Liver (tissue), 9 donors: Measurements from ENCODE around the gene LRRC9. TPM values are rescaled to one million over a fixed set of nuclear protein-coding genes. Genes with fewer than 3 reads are reported as not detected.
"Not testable (repeated sequence)": the region's sequence is repeated elsewhere in the genome, so short reads cannot be mapped to it uniquely, and the experiment has no call there.

Experiments used
- DNase-seq: peaks from one replicate; pipeline ENCODE4 v3.0.0-alpha.2; 2017; ENCODE audit warnings: low spot score
- H3K27ac ChIP-seq, 2 donors: one replicate each; pipeline ENCODE4 v1.7.0; 2013; ENCODE audit warnings: inconsistent platforms in 2 of 2, low read length in 2 of 2, control low read depth in 1 of 2, low read depth in 1 of 2, mild to moderate bottlenecking in 1 of 2
- H3K27me3 ChIP-seq, 4 donors: one replicate each; pipeline versions ENCODE4 v1.6.1 to v1.7.0; 2013; ENCODE audit warnings: low read length in 3 of 4, inconsistent platforms in 1 of 4, mild to moderate bottlenecking in 1 of 4, moderate library complexity in 1 of 4; ENCODE audit not compliant: control insufficient read depth in 4 of 4, insufficient read depth in 4 of 4
- H3K36me3 ChIP-seq, 4 donors: one replicate each; pipeline versions ENCODE4 v1.6.1 to v1.7.0; 2013; ENCODE audit warnings: low read length in 3 of 4, mild to moderate bottlenecking in 3 of 4, low read depth in 1 of 4, moderate library complexity in 1 of 4; ENCODE audit not compliant: control insufficient read depth in 4 of 4, insufficient read depth in 3 of 4
- H3K4me1 ChIP-seq, 4 donors: one replicate each; pipeline versions ENCODE4 v1.6.1 to v1.7.0; 2013; ENCODE audit warnings: low read length in 3 of 4, mild to moderate bottlenecking in 3 of 4, moderate library complexity in 1 of 4; ENCODE audit not compliant: control insufficient read depth in 4 of 4, insufficient read depth in 4 of 4
- H3K4me3 ChIP-seq, 3 donors: one replicate each; pipeline versions ENCODE4 v1.6.1 to v1.7.0; 2013; ENCODE audit warnings: low read length in 3 of 3, control low read depth in 1 of 3, low read depth in 1 of 3, mild to moderate bottlenecking in 1 of 3
- H3K9ac ChIP-seq, 2 donors: one replicate each; pipeline ENCODE4 v1.7.0; 2013; ENCODE audit warnings: low read length in 2 of 2, mild to moderate bottlenecking in 2 of 2, moderate library complexity in 2 of 2, control low read depth in 1 of 2, low read depth in 1 of 2
- H3K9me3 ChIP-seq, 4 donors: one replicate each; pipeline versions ENCODE4 v1.6.1 to v1.7.0; 2013; ENCODE audit warnings: low read length in 3 of 4; ENCODE audit not compliant: control insufficient read depth in 4 of 4
- EGR1 ChIP-seq, 2 donors: IDR thresholded peaks; 2 replicates each; pipeline ENCODE4 v1.6.1; 2016 to 2018; ENCODE audit warnings: antibody characterized with exemption in 2 of 2, low read depth in 2 of 2
- FOXA1 ChIP-seq: IDR thresholded peaks from 2 replicates; pipeline ENCODE4 v1.6.1; 2016; ENCODE audit warnings: antibody characterized with exemption
- GABPA ChIP-seq, 2 donors: IDR thresholded peaks in 1 of 2; conservative IDR thresholded peaks in 1 of 2; 2 replicates each; pipeline ENCODE4 v1.6.1; 2016; ENCODE audit warnings: antibody characterized with exemption in 2 of 2, mild to moderate bottlenecking in 1 of 2, moderate library complexity in 1 of 2
- HNF4A ChIP-seq, 2 donors: conservative IDR thresholded peaks; 2 replicates each; pipeline ENCODE4 v1.6.1; 2016; ENCODE audit warnings: antibody characterized with exemption in 2 of 2, mild to moderate bottlenecking in 2 of 2
- JUND ChIP-seq, 2 donors: IDR thresholded peaks; 2 replicates each; pipeline ENCODE4 v1.6.1; 2016; ENCODE audit warnings: antibody characterized with exemption in 2 of 2
- MAX ChIP-seq: IDR thresholded peaks from 2 replicates; pipeline ENCODE4 v1.6.1; 2016; ENCODE audit warnings: antibody characterized with exemption
- NR2F2 ChIP-seq: IDR thresholded peaks from 2 replicates; pipeline ENCODE4 v1.6.1; 2016; ENCODE audit warnings: antibody characterized with exemption
- RAD21 ChIP-seq, 2 donors: IDR thresholded peaks; 2 replicates each; pipeline ENCODE4 v1.6.1; 2016; ENCODE audit warnings: antibody characterized with exemption in 2 of 2, mild to moderate bottlenecking in 2 of 2
- SP1 ChIP-seq: IDR thresholded peaks from 2 replicates; pipeline ENCODE4 v1.6.1; 2018; ENCODE audit warnings: antibody characterized with exemption, mild to moderate bottlenecking
- TAF1 ChIP-seq: conservative IDR thresholded peaks from 2 replicates; pipeline ENCODE4 v1.6.1; 2016; ENCODE audit warnings: antibody characterized with exemption, mild to moderate bottlenecking
- WGBS: extraction: QIAGEN DNeasy Blood & Tissue Kit; methylation state at CpG from one replicate; pipeline ENCODE4 v1.1.7; 2013; 5-methylcytosine and 5-hydroxymethylcytosine counted together
- polyA plus RNA-seq, 2 donors: library from polyadenylated mRNA; stranded (reverse) in 1 of 2; unstranded in 1 of 2; fragments of 200-250 nt in 1 of 2; fragments of >200 nt in 1 of 2; fragmentation: Nextera tagmentation in 1 of 2; extraction: Ambion mirVana in 1 of 2; gene quantifications; one replicate each; pipeline versions ENCODE4 v1.2.1 to v1.2.3, GENCODE V29; 2013 to 2015
- total RNA-seq, 2 donors: library from RNA; depleted of rRNA; stranded (reverse); fragments of >200 nt; gene quantifications; one replicate each; pipeline ENCODE4 v1.2.3, GENCODE V29; 2014
- TF ChIP-seq, protein P1 (sequence below): IDR thresholded peaks from 2 replicates; pipeline ENCODE4 v1.6.1; 2016; ENCODE audit warnings: antibody characterized with exemption, mild to moderate bottlenecking
- TF ChIP-seq, protein P2 (sequence below): IDR thresholded peaks from 2 replicates; pipeline ENCODE4 v1.6.1; 2016; ENCODE audit warnings: antibody characterized with exemption
- TF ChIP-seq, protein P3 (sequence below): IDR thresholded peaks from 2 replicates; pipeline ENCODE4 v1.6.1; 2016; ENCODE audit warnings: antibody characterized with exemption
- donor health status: healthy.
- donor health status: healthy.
- donor health status: healthy.
- donor health status: healthy.
- donor health status: healthy.

LRRC9 gene
- total and polyA plus RNA-seq, 4 donors: 0.14 to 0.32 TPM; not detected in 2

- TF ChIP-seq, protein P1, sequence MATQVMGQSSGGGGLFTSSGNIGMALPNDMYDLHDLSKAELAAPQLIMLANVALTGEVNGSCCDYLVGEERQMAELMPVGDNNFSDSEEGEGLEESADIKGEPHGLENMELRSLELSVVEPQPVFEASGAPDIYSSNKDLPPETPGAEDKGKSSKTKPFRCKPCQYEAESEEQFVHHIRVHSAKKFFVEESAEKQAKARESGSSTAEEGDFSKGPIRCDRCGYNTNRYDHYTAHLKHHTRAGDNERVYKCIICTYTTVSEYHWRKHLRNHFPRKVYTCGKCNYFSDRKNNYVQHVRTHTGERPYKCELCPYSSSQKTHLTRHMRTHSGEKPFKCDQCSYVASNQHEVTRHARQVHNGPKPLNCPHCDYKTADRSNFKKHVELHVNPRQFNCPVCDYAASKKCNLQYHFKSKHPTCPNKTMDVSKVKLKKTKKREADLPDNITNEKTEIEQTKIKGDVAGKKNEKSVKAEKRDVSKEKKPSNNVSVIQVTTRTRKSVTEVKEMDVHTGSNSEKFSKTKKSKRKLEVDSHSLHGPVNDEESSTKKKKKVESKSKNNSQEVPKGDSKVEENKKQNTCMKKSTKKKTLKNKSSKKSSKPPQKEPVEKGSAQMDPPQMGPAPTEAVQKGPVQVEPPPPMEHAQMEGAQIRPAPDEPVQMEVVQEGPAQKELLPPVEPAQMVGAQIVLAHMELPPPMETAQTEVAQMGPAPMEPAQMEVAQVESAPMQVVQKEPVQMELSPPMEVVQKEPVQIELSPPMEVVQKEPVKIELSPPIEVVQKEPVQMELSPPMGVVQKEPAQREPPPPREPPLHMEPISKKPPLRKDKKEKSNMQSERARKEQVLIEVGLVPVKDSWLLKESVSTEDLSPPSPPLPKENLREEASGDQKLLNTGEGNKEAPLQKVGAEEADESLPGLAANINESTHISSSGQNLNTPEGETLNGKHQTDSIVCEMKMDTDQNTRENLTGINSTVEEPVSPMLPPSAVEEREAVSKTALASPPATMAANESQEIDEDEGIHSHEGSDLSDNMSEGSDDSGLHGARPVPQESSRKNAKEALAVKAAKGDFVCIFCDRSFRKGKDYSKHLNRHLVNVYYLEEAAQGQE: no peak
- peak in 1 of 2 donors; percentile 14 for TF ChIP-seq RAD21 (IDR thresholded peaks at IDR 0.05)
- TF ChIP-seq GABPA (IDR thresholded peaks at IDR 0.05 in 1 of 2, conservative IDR thresholded peaks at IDR 0.05 in 1 of 2): no peak
Measured at GRCh38 chr14:60003991-60004390, 84.0 kb downstream of the LRRC9 start (continued).

DNA sequence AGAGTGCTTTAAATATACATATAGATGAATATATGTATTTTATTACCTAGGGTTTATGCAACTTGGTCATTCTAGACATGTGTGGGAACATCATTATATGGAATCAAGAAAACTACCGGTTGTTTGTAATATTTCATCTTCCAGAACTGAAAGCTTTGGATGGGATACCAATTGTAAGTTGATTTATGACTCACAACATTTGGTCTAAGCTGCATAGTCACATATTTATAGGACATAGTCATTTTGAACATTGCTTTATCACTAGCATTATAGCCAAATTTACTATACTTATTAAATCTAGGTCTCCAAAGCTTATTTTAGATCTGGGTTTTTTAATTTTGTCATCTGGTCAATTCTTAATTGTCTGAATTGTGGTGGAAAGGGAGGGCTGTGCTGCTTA is 88.1 kb downstream of the LRRC9 start:
- peaks cover under 1 to 7% (median 2%) of the 10 kb centered on the region in 4 donors for H3K4me1 ChIP-seq
- H3K27me3 ChIP-seq: no peaks in the 10 kb centered on the region
- WGBS: 92% methylated on average over 1 of the region's 1 CpG
- no peak overlapping the region for H3K27ac ChIP-seq
- DNase-seq: no peak
- H3K36me3 ChIP-seq: no peaks in the 10 kb centered on the region
- H3K9ac ChIP-seq: no peak overlapping the region
- no peaks in the 10 kb centered on the region for H3K9me3 ChIP-seq
- TF ChIP-seq MAX (no peak), EGR1 (IDR thresholded peaks at IDR 0.05; ENCODE audit: low read depth in 2 of 2) (no peak), FOXA1 (no peak), NR2F2 (no peak), HNF4A (conservative IDR thresholded peaks at IDR 0.05) (no peak), SP1 (no peak), TAF1 (no peak), JUND (IDR thresholded peaks at IDR 0.05) (no peak)
- TF ChIP-seq, protein P2, sequence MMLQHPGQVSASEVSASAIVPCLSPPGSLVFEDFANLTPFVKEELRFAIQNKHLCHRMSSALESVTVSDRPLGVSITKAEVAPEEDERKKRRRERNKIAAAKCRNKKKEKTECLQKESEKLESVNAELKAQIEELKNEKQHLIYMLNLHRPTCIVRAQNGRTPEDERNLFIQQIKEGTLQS: no peak
- TF ChIP-seq, protein P3, sequence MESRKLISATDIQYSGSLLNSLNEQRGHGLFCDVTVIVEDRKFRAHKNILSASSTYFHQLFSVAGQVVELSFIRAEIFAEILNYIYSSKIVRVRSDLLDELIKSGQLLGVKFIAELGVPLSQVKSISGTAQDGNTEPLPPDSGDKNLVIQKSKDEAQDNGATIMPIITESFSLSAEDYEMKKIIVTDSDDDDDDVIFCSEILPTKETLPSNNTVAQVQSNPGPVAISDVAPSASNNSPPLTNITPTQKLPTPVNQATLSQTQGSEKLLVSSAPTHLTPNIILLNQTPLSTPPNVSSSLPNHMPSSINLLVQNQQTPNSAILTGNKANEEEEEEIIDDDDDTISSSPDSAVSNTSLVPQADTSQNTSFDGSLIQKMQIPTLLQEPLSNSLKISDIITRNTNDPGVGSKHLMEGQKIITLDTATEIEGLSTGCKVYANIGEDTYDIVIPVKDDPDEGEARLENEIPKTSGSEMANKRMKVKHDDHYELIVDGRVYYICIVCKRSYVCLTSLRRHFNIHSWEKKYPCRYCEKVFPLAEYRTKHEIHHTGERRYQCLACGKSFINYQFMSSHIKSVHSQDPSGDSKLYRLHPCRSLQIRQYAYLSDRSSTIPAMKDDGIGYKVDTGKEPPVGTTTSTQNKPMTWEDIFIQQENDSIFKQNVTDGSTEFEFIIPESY: no peak
- no peak overlapping the region for H3K4me3 ChIP-seq

DNA sequence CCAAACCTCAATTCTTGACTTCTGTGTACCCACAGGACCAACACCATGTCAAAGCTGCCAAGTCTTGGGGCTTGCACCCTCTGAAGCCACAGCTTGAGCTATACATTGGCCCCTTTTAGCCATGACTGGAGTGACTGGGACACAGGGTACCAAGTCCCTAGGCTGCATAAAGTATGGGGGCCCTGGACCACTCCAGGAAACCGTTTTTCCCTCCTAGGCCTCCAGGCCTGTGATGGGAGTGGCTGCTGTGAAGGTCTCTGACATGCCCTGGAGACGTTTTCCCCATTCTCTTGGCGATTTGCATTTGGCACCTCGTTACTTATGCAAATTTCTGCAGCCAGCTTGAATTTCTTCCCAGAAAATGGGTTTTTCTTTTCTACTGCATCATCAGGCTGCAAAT is 90.3 kb downstream of the LRRC9 start:
- DNase-seq, H3K36me3 ChIP-seq, H3K4me1 ChIP-seq, H3K27ac ChIP-seq, H3K9ac ChIP-seq, H3K27me3 ChIP-seq, H3K9me3 ChIP-seq, H3K4me3 ChIP-seq: not testable (repeated sequence)
- WGBS: 64% methylated on average over 4 of the region's 4 CpGs
